HepG2 (cell line): ENCODE data around the gene RPS6KB2. TPM values are rescaled to one million over a fixed set of nuclear protein-coding genes. Genes with fewer than 3 reads are reported as not detected.

ENCODE experiments used
- GATA4 ChIP-seq: sonication (generic); IDR thresholded peaks from 2 replicates; pipeline ENCODE4 v1.6.1; 2016; ENCODE audit warnings: antibody characterized with exemption, low read depth, borderline replicate concordance
- HNF4A ChIP-seq: sonication (generic); formaldehyde crosslinking; IDR thresholded peaks from 2 replicates; pipeline ENCODE4 v1.4.0; 2020; ENCODE audit warnings: missing genetic modification reagents
- KDM4B ChIP-seq: sonication (generic); formaldehyde crosslinking; IDR thresholded peaks from 2 replicates; pipeline ENCODE4 v1.4.0; 2020; ENCODE audit warnings: missing genetic modification reagents
- KMT2B ChIP-seq: IDR thresholded peaks from 2 replicates; pipeline ENCODE4 v1.6.1; 2016; ENCODE audit warnings: missing genetic modification reagents, missing compliant biosample characterization
- MAF1 ChIP-seq: sonication (generic); formaldehyde crosslinking; IDR thresholded peaks from 2 replicates; pipeline ENCODE4 v1.5.0; 2020; ENCODE audit warnings: missing genetic modification reagents, borderline replicate concordance
- SOX13 ChIP-seq, 3 experiments: fragments of 450-650 bp in 1 of 3; sonication (generic) in 1 of 3; formaldehyde crosslinking in 1 of 3; IDR thresholded peaks in 2 of 3; conservative IDR thresholded peaks in 1 of 3; 2 replicates each; pipeline versions ENCODE4 v1.5.0 to v1.6.1; 2016 to 2020; ENCODE audit warnings: antibody characterized with exemption in 1 of 3, mild to moderate bottlenecking in 1 of 3, missing compliant biosample characterization in 1 of 3, missing genetic modification reagents in 1 of 3, moderate library complexity in 1 of 3
- ZMYM2 ChIP-seq: sonication (generic); formaldehyde crosslinking; IDR thresholded peaks from 2 replicates; pipeline ENCODE4 v1.8.0; 2022; ENCODE audit warnings: mild to moderate bottlenecking, missing genetic modification reagents
- ZNF124 ChIP-seq: sonication (generic); formaldehyde crosslinking; IDR thresholded peaks from 2 replicates; pipeline ENCODE4 v1.4.0; 2020; ENCODE audit warnings: missing genetic modification reagents
- ZNF160 ChIP-seq: sonication (generic); formaldehyde crosslinking; IDR thresholded peaks from 2 replicates; pipeline ENCODE4 v1.8.0; 2022; ENCODE audit warnings: mild to moderate bottlenecking, inconsistent platforms, missing genetic modification reagents
- ZNF501 ChIP-seq: sonication (generic); formaldehyde crosslinking; IDR thresholded peaks from 2 replicates; pipeline ENCODE4 v1.5.1; 2020; ENCODE audit warnings: mild to moderate bottlenecking, moderate library complexity, missing genetic modification reagents
- polyA plus RNA-seq, 8 experiments: library from polyadenylated mRNA; depleted of rRNA in 3 of 8; stranded (reverse) in 7 of 8; unstranded in 1 of 8; fragments of >200 nt; fragmentation: Illumina TruSeq in 4 of 8; extraction: Trizol in 4 of 8; gene quantifications; 2 replicates each; pipeline versions ENCODE4 v1.2.1 to v1.2.3, GENCODE V29; 2011 to 2016; ENCODE audit warnings: low read depth in 4 of 8, missing spikeins in 1 of 8, mixed read lengths in 1 of 8; ENCODE audit not compliant: insufficient read depth in 1 of 8
- total RNA-seq, 5 experiments: library from RNA; depleted of rRNA; stranded (reverse); fragments of >200 nt; fragmentation: Illumina TruSeq; extraction: Trizol; gene quantifications; 2 replicates each; pipeline ENCODE4 v1.2.3, GENCODE V29; 2016; ENCODE audit warnings: low read depth in 1 of 5
- TF ChIP-seq, protein P1 (sequence below), 2 experiments: IDR thresholded peaks; 2 replicates each; pipeline ENCODE4 v1.6.1; 2011 to 2012; ENCODE audit warnings: low read length in 2 of 2, borderline replicate concordance in 1 of 2, low read depth in 1 of 2, mild to moderate bottlenecking in 1 of 2, moderate library complexity in 1 of 2
- TF ChIP-seq, protein P2 (sequence below), 2 experiments: fragments of 450-650 bp in 1 of 2; sonication (generic) in 1 of 2; formaldehyde crosslinking in 1 of 2; IDR thresholded peaks; 2 replicates each; pipeline versions ENCODE4 v1.6.1 to v1.8.0; 2016 to 2022; ENCODE audit warnings: antibody characterized with exemption in 1 of 2, mild to moderate bottlenecking in 1 of 2, missing genetic modification reagents in 1 of 2
- TF ChIP-seq, protein P3 (sequence below): sonication (generic); formaldehyde crosslinking; IDR thresholded peaks from 2 replicates; pipeline ENCODE4 v1.5.0; 2020; ENCODE audit warnings: mild to moderate bottlenecking, missing genetic modification reagents, borderline replicate concordance

Gene RPS6KB2
- total and polyA plus RNA-seq, 2 of the 13 experiments (the other 11 are each of a cell fraction or from before 2014, with no cell fraction given), result 52.9 to 54.8 TPM

DNA sequence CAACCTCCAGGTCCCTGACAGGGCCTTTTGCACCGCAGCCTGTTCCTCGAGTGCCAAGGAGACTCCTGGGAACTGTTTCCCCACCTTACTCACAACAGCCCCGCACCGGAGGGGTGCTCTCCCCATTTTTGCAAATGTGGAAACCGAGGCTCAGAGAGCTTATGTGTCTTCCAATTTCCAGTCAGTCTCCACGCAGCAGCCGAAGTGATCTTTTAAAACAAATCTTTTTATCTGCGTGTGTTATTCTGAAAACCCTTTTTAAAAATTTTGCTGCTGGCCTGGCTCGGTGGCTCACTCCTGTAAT lies 41.2 kb downstream of the RPS6KB2 start (continued):
- TF ChIP-seq, protein P1, sequence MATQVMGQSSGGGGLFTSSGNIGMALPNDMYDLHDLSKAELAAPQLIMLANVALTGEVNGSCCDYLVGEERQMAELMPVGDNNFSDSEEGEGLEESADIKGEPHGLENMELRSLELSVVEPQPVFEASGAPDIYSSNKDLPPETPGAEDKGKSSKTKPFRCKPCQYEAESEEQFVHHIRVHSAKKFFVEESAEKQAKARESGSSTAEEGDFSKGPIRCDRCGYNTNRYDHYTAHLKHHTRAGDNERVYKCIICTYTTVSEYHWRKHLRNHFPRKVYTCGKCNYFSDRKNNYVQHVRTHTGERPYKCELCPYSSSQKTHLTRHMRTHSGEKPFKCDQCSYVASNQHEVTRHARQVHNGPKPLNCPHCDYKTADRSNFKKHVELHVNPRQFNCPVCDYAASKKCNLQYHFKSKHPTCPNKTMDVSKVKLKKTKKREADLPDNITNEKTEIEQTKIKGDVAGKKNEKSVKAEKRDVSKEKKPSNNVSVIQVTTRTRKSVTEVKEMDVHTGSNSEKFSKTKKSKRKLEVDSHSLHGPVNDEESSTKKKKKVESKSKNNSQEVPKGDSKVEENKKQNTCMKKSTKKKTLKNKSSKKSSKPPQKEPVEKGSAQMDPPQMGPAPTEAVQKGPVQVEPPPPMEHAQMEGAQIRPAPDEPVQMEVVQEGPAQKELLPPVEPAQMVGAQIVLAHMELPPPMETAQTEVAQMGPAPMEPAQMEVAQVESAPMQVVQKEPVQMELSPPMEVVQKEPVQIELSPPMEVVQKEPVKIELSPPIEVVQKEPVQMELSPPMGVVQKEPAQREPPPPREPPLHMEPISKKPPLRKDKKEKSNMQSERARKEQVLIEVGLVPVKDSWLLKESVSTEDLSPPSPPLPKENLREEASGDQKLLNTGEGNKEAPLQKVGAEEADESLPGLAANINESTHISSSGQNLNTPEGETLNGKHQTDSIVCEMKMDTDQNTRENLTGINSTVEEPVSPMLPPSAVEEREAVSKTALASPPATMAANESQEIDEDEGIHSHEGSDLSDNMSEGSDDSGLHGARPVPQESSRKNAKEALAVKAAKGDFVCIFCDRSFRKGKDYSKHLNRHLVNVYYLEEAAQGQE (IDR thresholded peaks at IDR 0.05; ENCODE audit: borderline replicate concordance in 1 of 2, low read depth in 1 of 2, low read length in 2 of 2), result no peak
- no peak for TF ChIP-seq ZMYM2 (CRISPR knock-in tag)
- TF ChIP-seq MAF1 (CRISPR knock-in tag), result no peak
- no peak for TF ChIP-seq HNF4A (CRISPR knock-in tag)
- TF ChIP-seq ZNF501, result peak; percentile 8; the same call in 1 of the 2 replicates
- no peak for TF ChIP-seq SOX13 (IDR thresholded peaks at IDR 0.05)
- TF ChIP-seq SOX13 (CRISPR knock-in tag; conservative IDR thresholded peaks at IDR 0.05 in 1 of 2, IDR thresholded peaks at IDR 0.05 in 1 of 2), result no peak
- no peak for TF ChIP-seq KMT2B (CRISPR knock-in tag)
- TF ChIP-seq ZNF124 (CRISPR knock-in tag), result no peak
- no peak for TF ChIP-seq KDM4B (CRISPR knock-in tag)
- TF ChIP-seq, protein P2, sequence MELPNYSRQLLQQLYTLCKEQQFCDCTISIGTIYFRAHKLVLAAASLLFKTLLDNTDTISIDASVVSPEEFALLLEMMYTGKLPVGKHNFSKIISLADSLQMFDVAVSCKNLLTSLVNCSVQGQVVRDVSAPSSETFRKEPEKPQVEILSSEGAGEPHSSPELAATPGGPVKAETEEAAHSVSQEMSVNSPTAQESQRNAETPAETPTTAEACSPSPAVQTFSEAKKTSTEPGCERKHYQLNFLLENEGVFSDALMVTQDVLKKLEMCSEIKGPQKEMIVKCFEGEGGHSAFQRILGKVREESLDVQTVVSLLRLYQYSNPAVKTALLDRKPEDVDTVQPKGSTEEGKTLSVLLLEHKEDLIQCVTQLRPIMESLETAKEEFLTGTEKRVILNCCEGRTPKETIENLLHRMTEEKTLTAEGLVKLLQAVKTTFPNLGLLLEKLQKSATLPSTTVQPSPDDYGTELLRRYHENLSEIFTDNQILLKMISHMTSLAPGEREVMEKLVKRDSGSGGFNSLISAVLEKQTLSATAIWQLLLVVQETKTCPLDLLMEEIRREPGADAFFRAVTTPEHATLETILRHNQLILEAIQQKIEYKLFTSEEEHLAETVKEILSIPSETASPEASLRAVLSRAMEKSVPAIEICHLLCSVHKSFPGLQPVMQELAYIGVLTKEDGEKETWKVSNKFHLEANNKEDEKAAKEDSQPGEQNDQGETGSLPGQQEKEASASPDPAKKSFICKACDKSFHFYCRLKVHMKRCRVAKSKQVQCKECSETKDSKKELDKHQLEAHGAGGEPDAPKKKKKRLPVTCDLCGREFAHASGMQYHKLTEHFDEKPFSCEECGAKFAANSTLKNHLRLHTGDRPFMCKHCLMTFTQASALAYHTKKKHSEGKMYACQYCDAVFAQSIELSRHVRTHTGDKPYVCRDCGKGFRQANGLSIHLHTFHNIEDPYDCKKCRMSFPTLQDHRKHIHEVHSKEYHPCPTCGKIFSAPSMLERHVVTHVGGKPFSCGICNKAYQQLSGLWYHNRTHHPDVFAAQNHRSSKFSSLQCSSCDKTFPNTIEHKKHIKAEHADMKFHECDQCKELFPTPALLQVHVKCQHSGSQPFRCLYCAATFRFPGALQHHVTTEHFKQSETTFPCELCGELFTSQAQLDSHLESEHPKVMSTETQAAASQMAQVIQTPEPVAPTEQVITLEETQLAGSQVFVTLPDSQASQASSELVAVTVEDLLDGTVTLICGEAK (IDR thresholded peaks at IDR 0.05), result no peak
- TF ChIP-seq, protein P2 (CRISPR knock-in tag; IDR thresholded peaks at IDR 0.05), result 0 out of 2 replicates have a peak, but pooled peaks have one; percentile 18
- 0 out of 2 replicates have a peak, but pooled peaks have one; percentile 25 for TF ChIP-seq ZNF160
- 0 out of 2 replicates have a peak, but pooled peaks have one; percentile 11 for TF ChIP-seq GATA4
- TF ChIP-seq, protein P3, sequence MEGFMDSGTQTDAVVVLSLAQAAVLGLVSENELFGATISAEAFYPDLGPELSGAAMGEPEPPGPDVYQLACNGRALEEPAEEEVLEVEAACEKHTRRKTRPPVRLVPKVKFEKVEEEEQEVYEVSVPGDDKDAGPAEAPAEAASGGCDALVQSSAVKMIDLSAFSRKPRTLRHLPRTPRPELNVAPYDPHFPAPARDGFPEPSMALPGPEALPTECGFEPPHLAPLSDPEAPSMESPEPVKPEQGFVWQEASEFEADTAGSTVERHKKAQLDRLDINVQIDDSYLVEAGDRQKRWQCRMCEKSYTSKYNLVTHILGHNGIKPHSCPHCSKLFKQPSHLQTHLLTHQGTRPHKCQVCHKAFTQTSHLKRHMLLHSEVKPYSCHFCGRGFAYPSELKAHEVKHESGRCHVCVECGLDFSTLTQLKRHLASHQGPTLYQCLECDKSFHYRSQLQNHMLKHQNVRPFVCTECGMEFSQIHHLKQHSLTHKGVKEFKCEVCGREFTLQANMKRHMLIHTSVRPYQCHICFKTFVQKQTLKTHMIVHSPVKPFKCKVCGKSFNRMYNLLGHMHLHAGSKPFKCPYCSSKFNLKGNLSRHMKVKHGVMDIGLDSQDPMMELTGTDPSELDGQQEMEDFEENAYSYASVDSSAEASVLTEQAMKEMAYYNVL (CRISPR knock-in tag), result peak; percentile 3; the same call in 1 of the 2 replicates
